Smooth muscle cell (in vitro differentiated cells): ENCODE data around the gene STRC. TPM values are rescaled to one million over a fixed set of nuclear protein-coding genes. Genes with fewer than 3 reads are reported as not detected.
"Not testable (repeated sequence)": the region's sequence is repeated elsewhere in the genome, so short reads cannot be mapped to it uniquely, and the experiment has no call there.

Source experiments
- DNase-seq: peaks from one replicate; lab custom pipeline; 2025; ENCODE audit not compliant: unreplicated experiment; lab: John Stamatoyannopoulos, UW
- H2AFZ ChIP-seq: fragments of 200-600 bp; sonication (generic); 2 replicates; pipeline ENCODE4 v1.6.0; 2016; ENCODE audit warnings: antibody characterized with exemption, low read depth, mild to moderate bottlenecking
- H3F3A ChIP-seq: fragments of 200-600 bp; sonication (generic); 2 replicates; pipeline ENCODE4 v1.6.0; 2017; ENCODE audit warnings: antibody characterized with exemption, low read depth
- H3K27ac ChIP-seq: fragments of 200-600 bp; sonication (generic); 2 replicates; pipeline ENCODE4 v1.5.1; 2016; ENCODE audit warnings: low read depth, mild to moderate bottlenecking
- H3K27me3 ChIP-seq: fragments of 200-600 bp; sonication (generic); 2 replicates; pipeline ENCODE4 v1.6.1; 2016; ENCODE audit warnings: low read depth, mild to moderate bottlenecking
- H3K36me3 ChIP-seq: fragments of 200-600 bp; sonication (generic); 2 replicates; pipeline ENCODE4 v1.5.1; 2016; ENCODE audit warnings: low read depth
- H3K4me1 ChIP-seq: fragments of 200-600 bp; sonication (generic); 2 replicates; pipeline ENCODE4 v1.5.1; 2016; ENCODE audit warnings: low read depth
- H3K4me2 ChIP-seq: fragments of 200-600 bp; sonication (generic); 2 replicates; pipeline ENCODE4 v1.6.0; 2016; ENCODE audit warnings: mild to moderate bottlenecking
- H3K4me3 ChIP-seq: fragments of 200-600 bp; sonication (generic); 2 replicates; pipeline ENCODE4 v1.5.1; 2016; ENCODE audit warnings: mild to moderate bottlenecking
- H3K79me2 ChIP-seq: fragments of 200-600 bp; sonication (generic); 2 replicates; pipeline ENCODE4 v1.6.0; 2016; ENCODE audit warnings: low read depth, mild to moderate bottlenecking
- H3K9ac ChIP-seq: fragments of 200-600 bp; sonication (generic); 2 replicates; pipeline ENCODE4 v1.6.0; 2016; ENCODE audit warnings: low read depth
- H3K9me3 ChIP-seq: fragments of 200-600 bp; sonication (generic); replicated peaks from 2 replicates; pipeline ENCODE4 v1.5.1; 2016; ENCODE audit warnings: low read depth
- H4K20me1 ChIP-seq: fragments of 200-600 bp; sonication (generic); 2 replicates; pipeline ENCODE4 v1.6.0; 2016; ENCODE audit warnings: low read depth
- whole genome bisulfite sequencing: methylation state at CpG from one replicate; pipeline ENCODE4 v1.1.7; 2016; ENCODE audit warnings: low lambda C conversion rate; 5-methylcytosine and 5-hydroxymethylcytosine counted together
- polyA plus RNA-seq: library from polyadenylated mRNA; unstranded; fragments of >200 nt; fragmentation: Nextera tagmentation; extraction: Ambion mirVana; gene quantifications from 2 replicates; pipeline ENCODE4 v1.2.1, GENCODE V29; 2016
- total RNA-seq: library from RNA; depleted of rRNA; stranded (reverse); fragments of >200 nt; gene quantifications from 2 replicates; pipeline ENCODE4 v1.2.3, GENCODE V29; 2014
- TF ChIP-seq, protein P1 (sequence below): fragments of 200-600 bp; sonication (generic); IDR thresholded peaks from 2 replicates; pipeline ENCODE4 v1.5.1; 2017; ENCODE audit warnings: borderline replicate concordance, mild to moderate bottlenecking, antibody characterized with exemption; ENCODE audit not compliant: insufficient read depth, poor library complexity, severe bottlenecking

STRC gene
- total and polyA plus RNA-seq, 2 experiments from 2014 or later: 0.31 to 0.75 TPM

DNA sequence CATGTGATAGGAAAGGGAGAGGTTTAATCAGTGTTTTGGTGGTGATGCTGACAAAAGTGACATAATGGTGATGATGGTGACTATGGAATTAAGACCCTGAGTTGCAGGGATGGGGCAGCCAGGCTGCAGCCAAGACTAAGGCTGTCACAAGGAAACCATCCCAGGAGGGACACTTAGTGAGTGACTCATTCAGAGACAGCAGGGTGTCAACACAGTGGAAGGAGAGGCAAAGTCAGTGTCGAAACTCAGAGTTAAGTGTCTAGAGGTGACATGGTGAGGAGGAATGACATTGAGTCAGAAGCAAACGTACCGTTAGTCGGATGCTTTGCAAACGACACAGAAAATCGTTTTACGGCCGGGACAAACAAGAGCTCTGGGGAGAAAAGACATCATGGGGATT lies 54.8 kb downstream of the STRC start:
- DNase-seq, H4K20me1 ChIP-seq, H3K4me3 ChIP-seq, H3K79me2 ChIP-seq, H3F3A ChIP-seq, H3K9ac ChIP-seq, H3K27me3 ChIP-seq, H3K9me3 ChIP-seq, H3K4me2 ChIP-seq, H2AFZ ChIP-seq, H3K36me3 ChIP-seq, H3K27ac ChIP-seq, H3K4me1 ChIP-seq: not testable (repeated sequence)
- no CpG with 5 or more reads among the region's 8 CpGs for WGBS

GRCh38 chr15:43562753-43563152 lies 55.8 kb downstream of the STRC start:
- H3K79me2 ChIP-seq, H4K20me1 ChIP-seq, H3K27me3 ChIP-seq, H3K9ac ChIP-seq, H3K4me3 ChIP-seq, H3F3A ChIP-seq, H3K4me2 ChIP-seq, H3K4me1 ChIP-seq, H3K27ac ChIP-seq, H3K9me3 ChIP-seq, H3K36me3 ChIP-seq, DNase-seq, H2AFZ ChIP-seq: not testable (repeated sequence)
- WGBS: 100% methylated on average over 2 of the region's 3 CpGs

DNA sequence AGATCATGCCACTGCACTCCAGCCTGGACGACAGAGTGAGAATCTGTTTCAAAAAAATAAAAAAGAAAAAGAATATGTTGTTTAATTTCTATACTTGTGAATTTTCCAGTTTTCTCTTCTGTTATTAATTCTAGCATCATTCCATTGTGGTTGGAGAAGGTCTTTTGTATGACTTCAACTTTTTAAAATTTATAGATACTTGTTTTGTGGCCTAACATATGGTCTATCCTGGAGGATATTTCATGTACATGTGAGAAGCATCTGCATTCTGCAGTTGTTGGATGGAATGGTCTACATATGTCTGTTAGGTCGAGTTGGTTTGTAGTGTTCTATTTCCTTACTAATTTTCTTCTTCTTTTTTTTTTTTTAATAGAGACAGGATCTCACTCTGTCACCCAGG lies 65.6 kb downstream of the STRC start:
- H3K27ac ChIP-seq: no peak overlapping the region
- H3K4me2 ChIP-seq: no peak overlapping the region
- H3K79me2 ChIP-seq: no peaks in the 10 kb centered on the region
- H3K4me1 ChIP-seq: no peaks in the 10 kb centered on the region
- H3K9me3 ChIP-seq: no peaks in the 10 kb centered on the region
- no peaks in the 10 kb centered on the region for H3F3A ChIP-seq
- no peak for DNase-seq
- no peaks in the 10 kb centered on the region for H3K27me3 ChIP-seq
- 88% methylated on average over 2 of the region's 2 CpGs for WGBS
- no peaks in the 10 kb centered on the region for H3K36me3 ChIP-seq
- TF ChIP-seq, protein P1, sequence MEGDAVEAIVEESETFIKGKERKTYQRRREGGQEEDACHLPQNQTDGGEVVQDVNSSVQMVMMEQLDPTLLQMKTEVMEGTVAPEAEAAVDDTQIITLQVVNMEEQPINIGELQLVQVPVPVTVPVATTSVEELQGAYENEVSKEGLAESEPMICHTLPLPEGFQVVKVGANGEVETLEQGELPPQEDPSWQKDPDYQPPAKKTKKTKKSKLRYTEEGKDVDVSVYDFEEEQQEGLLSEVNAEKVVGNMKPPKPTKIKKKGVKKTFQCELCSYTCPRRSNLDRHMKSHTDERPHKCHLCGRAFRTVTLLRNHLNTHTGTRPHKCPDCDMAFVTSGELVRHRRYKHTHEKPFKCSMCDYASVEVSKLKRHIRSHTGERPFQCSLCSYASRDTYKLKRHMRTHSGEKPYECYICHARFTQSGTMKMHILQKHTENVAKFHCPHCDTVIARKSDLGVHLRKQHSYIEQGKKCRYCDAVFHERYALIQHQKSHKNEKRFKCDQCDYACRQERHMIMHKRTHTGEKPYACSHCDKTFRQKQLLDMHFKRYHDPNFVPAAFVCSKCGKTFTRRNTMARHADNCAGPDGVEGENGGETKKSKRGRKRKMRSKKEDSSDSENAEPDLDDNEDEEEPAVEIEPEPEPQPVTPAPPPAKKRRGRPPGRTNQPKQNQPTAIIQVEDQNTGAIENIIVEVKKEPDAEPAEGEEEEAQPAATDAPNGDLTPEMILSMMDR: no peak
- H3K4me3 ChIP-seq: no peak overlapping the region
- no peak overlapping the region for H2AFZ ChIP-seq
- no peak overlapping the region for H3K9ac ChIP-seq
- no peaks in the 10 kb centered on the region for H4K20me1 ChIP-seq

- Histone ChIP-seq H3K4me3 (no peak overlapping the region), H3F3A (no peaks in the 10 kb centered on the region), H3K9ac (no peak overlapping the region), H3K36me3 (no peaks in the 10 kb centered on the region), H4K20me1 (no peaks in the 10 kb centered on the region), H3K79me2 (no peaks in the 10 kb centered on the region), H3K27ac (no peak overlapping the region), H3K4me1 (no peaks in the 10 kb centered on the region), H3K4me2 (no peak overlapping the region), H2AFZ (no peak overlapping the region), H3K27me3 (no peaks in the 10 kb centered on the region), H3K9me3 (peaks cover 4% of the 10 kb centered on the region)
- no peak for DNase-seq
- WGBS: 98% methylated on average over 4 of the region's 4 CpGs
- TF ChIP-seq, protein P1: no peak
These were observed 66.3 kb downstream of the STRC start for GRCh38 chr15:43552256-43552655.
